ENCODE results near the gene ARIH2.

The ARIH2 gene

DNA sequence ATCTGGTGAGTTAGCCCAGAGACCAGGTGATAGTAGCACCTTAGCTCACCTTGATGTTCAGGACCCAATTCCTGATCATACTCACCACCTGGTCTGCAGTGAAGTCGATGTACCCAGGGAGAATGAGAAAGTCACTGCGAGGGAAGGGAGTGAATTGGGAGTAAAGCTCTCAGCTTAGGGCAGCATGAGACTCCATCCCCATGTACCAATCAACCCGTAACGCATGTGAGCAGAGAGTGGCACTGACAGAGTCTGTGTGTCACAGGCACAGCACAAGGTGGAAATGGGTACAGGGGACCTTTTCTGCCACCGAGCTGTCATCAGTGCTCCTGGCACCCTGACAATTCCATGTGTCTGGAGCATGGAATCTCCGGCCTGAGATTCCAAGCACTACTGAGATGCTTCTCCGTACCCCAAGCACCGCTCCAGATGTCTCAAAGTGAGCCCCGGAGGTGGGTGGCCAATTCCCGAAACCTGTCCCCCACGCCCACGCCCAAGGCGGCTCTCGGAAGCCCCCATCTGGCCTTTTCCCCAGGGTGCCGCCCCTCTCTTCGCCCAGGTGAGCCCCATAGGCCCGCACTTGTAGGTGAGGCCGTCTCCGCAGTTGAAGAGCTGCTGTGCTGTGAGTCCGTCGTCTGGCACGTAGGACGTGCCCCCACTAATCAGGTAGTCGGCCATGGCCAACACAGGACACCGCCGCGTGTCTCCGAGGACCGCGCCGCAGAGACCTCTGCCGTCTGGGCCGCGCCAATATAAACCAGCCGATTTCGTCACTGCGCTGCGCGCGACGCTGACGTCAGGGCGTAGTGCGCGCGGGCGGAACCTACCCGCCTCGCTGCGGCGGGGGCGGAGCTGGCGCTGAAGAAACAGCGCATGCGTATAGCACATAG lies 110.3 kb downstream of the ARIH2 start, which contains the start of gene IMPDH2:
TSS of gene IMPDH2 (minus strand) at position 726 of the 890 bp plus-strand sequence. CDS start at position 678, 48 bp downstream.
- DNase-seq (ENCODE audit: low read depth, low spot score) = peak; percentile 56
- peak within 1 kb of the TSS; percentile 56 for H3K27ac ChIP-seq

DNA sequence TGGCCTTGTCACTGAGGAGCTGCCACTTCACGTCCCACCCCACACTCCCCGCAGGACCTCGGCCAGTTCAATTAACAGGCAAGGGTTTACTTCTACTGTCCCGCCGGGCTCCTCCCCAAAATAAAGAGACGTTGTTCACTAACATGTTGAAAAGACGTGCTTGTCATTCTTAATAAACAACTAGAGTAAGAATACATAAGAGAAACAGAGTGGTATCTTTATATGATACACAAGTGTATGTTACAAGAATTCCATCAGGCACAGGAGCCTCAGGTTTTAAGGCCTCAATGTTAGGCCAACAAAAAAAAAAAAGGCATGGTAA lies 110.9 kb downstream of the ARIH2 start:
- H3K27ac ChIP-seq = peak overlapping the region; percentile 56
- no peak for DNase-seq (ENCODE audit: low read depth, low spot score)

DNA sequence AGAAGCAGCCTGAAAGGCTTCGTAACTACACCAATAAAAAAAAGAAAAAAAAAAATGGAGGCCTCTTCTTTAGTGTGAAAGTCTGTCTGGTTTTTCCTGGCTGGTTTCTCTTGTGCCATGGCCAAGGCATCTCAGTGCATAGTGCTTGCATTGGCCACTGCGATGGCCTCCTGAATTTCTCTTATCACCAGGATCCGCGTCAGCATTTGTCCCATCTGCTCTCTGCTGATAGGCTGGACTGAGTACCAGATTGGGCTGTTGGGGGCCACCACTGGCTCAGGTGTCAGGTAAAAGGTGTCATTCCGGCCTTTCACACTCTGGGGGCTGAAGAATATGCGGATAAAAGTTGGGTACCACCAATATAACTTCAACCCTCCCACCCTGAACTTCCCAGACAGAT lies 111.7 kb downstream of the ARIH2 start:
- no peak for DNase-seq (ENCODE audit: low read depth, low spot score)
- H3K27ac ChIP-seq = no peak overlapping the region

DNA sequence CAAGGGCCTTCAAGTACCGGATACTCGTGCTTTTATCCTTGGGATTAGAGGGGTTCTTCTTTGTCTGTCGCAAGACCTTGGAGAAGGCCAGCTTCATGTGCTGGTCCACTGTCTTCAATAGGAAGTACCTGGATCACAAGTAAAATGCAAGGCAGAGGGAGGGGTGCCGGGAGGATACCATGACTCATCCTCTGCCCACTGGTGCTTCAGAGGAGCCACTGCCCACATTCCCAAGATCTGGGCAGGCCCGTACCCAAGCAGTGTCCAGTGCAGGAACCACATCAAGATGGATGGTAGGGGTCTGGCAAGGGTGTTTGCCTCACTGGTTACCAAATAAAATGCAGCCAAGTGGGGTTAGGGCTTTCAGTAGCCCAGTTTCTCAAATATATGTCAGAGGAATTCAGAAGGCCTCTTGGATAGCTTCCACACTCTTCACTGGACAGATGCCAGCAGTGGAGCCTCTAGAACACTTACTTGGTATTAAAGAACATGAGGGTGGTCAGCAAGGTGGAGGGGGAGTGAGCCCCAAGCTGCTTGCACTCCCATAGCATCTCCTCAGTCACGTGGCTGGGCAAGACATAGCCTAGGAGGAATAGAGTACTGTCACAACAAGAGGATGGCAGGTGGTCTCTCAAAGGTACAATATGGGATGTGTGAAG lies 114.1 kb downstream of the ARIH2 start:
- H3K27ac ChIP-seq = no peak overlapping the region
- DNase-seq (ENCODE audit: low read depth, low spot score) = no peak

DNA sequence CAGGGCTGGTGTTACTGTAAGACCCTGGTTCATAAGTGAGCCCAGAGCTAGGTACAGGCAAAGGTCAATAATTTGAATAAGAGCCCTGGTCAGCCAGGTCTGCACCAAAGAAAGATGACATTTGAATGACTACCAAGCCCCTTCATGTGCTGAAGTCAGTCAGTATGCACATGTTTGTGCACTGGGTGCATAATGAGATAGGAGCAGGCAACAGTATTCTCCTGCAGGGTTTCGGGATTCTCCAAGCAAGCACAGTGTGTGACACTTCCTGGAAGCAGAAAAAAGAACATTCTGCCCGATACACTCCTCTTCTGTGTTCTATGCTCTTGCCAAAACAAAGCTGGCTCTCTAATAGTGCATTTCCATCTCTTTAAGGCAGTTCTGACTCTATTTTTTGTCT lies 116.0 kb downstream of the ARIH2 start:
- no peak for DNase-seq (ENCODE audit: low read depth, low spot score)
- H3K27ac ChIP-seq = no peak overlapping the region

DNA sequence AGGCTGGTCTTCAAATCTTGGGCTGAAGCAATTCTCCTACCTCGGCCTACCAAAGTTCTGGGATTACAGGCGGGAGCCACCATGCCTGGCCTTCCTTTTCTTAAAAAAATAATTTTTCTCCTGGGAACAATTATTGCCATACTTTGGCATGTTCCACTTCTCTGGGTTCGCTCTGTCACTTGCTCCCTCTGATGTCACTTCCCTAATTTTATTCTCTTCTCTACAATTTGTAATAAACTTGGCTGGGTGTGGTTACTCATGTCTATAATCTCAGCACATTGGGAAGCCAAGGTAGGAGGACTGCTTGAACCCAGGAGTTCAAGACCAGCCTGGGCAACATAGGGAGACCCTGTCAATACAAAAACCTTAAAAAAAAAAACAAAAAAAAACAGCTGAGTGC lies 116.6 kb downstream of the ARIH2 start:
- H3K27ac ChIP-seq = no peak overlapping the region
- DNase-seq (ENCODE audit: low read depth, low spot score) = no peak

Measured in epithelial cell of prostate (primary cell).